GM18502 (cell line): ENCODE data around the gene EFHD2.
"Not testable (repeated sequence)": the region's sequence is repeated elsewhere in the genome, so short reads cannot be mapped to it uniquely, and the experiment has no call there.

Experiments used
- ATAC-seq: cut with Tn5 transposase; IDR thresholded peaks from one replicate; pipeline ENCODE4 v1.9.1; 2021; ENCODE audit warnings: mild to moderate bottlenecking; ENCODE audit not compliant: unreplicated experiment, poor library complexity

The EFHD2 gene

GRCh38 chr1:15428815-15429435, 19.2 kb downstream of the EFHD2 start:
- ATAC-seq, result no peak

GRCh38 chr1:15429701-15430149, 20.0 kb downstream of the EFHD2 start:
- ATAC-seq, result no peak

DNA sequence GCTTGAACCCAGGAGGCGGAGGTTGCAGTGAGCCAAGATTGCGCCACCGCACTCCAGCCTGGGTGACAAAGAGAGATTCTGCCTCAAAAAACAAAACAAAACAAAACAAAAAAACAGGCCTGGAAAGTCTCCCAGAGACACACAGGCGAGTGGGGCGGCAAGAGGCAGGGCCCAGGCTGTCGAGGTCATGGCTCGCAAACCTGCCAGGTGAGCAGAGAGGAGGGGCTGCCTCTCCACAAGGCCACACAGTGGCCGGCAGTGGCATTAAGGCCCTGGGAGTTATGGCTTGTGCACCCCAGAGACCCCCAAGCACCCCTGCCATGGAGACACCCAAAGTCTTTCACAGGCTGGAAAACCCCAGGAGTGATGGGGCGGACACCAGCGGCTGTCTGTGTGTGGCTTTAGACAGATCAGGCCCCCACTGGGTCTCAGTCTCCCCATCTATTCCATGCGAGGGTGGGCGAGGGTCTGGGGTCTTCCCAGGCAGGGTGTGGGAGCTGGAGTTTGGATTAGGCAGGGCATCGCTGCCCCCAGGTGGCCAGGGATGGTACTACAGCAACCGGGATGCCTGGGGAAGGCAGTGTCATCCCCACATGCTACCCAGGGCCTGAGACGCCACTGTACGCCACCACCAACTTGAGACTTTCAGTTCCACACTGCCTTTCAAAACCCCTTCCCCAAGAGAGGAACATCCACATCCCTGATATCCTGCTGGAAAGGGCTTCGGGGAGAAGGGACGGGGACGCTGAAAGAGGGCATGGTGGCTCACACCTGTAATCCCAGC, 21.3 kb downstream of the EFHD2 start:
- ATAC-seq, result no peak

GRCh38 chr1:15431571-15431948, 21.9 kb downstream of the EFHD2 start:
- ATAC-seq, result no peak

DNA sequence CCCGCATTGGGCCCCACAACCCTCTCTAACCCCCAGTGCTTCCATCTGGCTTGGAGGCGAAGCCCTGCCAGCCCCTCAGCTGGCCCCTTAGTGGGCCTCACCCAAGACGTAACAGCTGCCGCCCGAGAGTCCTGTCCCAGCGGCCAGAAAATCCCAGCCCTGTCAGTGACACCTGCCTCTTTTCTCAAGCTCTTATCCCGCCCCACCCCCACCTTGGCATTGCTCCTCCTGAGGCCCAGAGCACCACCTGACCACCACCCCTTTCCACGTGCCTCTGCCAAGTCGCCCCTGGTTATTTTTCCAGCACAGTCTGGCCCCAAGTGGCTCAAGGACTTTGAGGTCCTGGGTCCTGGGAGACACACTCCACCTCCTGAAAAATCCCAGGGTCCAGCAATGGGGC, 22.6 kb downstream of the EFHD2 start:
- no peak for ATAC-seq

GRCh38 chr1:15433471-15433870, 23.8 kb downstream of the EFHD2 start:
- ATAC-seq, result no peak

DNA sequence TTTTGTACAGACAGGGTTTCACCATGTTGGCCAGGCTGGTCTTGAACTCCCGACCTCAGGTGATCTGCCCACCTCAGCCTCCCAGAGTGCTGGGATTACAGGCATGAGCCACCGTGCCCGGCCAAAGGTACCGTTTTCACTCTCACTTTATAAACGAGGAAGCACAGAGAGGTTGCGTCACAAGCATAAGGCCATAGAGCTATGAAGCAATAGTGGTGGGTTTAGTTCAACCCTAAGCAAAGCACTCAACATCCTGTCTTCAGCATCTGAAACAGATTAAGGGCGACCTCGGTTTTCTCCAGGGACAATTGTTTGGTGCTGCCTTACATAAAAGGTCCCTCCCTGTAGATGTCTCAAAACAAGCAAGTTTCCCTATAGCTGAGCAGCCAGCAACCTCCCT, 25.1 kb downstream of the EFHD2 start:
- not testable (repeated sequence) for ATAC-seq

- no peak for ATAC-seq
These were observed 25.8 kb downstream of the EFHD2 start for GRCh38 chr1:15435239-15436077.

- no peak for ATAC-seq
These were observed 27.3 kb downstream of the EFHD2 start for GRCh38 chr1:15436881-15437442.

- ATAC-seq, result no peak
These were observed 29.6 kb downstream of the EFHD2 start for GRCh38 chr1:15439325-15439724.

DNA sequence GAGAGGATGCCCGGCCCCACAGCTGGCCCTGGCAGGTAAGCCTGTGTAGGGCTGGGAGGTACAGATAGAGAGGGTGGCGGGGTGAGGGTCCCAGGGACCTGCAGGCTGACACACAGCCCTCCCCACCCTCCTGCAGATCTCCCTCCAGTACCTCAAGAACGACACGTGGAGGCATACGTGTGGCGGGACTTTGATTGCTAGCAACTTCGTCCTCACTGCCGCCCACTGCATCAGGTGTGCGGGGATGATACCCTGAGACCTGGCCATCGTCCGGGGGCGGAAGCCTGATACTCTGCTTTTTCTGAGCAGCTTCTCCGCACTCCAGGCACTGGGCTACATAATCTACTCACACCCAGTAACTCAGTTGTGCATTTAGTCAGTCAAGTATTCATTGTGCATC, 30.7 kb downstream of the EFHD2 start:
- ATAC-seq, result no peak

DNA sequence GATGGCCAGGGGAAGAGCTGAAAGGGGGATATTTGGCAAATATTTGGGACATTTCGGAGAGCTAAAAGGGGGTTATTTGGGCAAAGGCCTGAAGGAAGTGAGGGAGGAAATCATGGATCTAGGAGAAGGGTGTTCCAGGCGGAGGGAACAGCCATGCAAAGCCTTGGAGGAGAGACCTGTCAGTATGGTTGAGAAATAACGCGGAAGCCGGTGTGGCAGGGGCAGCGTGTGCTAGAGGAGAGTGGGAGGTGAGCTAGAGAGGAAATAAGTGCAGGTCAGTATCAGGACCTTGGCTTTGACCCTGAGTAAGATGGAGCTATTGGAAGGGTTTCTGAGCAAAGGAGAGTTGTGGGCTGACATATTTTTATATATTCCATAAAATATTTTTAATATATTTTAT, 31.6 kb downstream of the EFHD2 start:
- no peak for ATAC-seq

GRCh38 chr1:15442119-15442518, 32.4 kb downstream of the EFHD2 start:
- ATAC-seq, result no peak

DNA sequence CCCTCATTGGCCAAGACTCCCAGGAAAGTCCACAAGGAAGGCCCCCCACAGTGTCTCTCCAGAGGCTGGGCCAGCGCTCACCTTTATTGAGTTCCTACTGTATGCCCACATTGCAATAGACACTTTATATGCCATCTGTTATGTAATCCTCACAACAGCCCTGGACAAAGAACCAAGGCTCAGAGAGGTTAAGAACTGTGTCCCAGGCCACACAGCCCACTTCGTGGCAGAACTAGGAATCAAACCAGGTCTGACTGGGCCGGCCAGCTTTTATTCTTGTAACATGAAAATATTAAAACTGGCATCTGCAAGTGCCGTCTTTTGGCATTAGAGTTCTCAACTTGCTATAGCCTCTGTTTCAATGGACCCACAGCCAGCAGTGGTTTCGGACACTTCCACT, 33.1 kb downstream of the EFHD2 start:
- no peak for ATAC-seq

DNA sequence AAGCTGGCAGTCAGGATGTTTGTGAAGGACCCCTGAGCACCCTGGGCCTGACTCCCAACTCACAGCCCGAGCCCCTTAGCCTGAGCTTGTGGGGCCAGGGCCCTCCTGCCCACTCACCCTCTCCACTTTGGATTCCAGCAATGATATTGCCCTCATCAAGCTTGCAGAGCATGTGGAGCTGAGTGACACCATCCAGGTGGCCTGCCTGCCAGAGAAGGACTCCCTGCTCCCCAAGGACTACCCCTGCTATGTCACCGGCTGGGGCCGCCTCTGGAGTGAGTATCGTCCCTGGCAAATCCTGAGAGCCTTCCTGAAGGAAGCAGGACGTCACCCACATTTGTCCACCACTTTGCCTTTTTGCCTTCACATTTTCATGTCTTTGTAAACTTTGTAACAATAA, 33.6 kb downstream of the EFHD2 start:
- ATAC-seq, result no peak

DNA sequence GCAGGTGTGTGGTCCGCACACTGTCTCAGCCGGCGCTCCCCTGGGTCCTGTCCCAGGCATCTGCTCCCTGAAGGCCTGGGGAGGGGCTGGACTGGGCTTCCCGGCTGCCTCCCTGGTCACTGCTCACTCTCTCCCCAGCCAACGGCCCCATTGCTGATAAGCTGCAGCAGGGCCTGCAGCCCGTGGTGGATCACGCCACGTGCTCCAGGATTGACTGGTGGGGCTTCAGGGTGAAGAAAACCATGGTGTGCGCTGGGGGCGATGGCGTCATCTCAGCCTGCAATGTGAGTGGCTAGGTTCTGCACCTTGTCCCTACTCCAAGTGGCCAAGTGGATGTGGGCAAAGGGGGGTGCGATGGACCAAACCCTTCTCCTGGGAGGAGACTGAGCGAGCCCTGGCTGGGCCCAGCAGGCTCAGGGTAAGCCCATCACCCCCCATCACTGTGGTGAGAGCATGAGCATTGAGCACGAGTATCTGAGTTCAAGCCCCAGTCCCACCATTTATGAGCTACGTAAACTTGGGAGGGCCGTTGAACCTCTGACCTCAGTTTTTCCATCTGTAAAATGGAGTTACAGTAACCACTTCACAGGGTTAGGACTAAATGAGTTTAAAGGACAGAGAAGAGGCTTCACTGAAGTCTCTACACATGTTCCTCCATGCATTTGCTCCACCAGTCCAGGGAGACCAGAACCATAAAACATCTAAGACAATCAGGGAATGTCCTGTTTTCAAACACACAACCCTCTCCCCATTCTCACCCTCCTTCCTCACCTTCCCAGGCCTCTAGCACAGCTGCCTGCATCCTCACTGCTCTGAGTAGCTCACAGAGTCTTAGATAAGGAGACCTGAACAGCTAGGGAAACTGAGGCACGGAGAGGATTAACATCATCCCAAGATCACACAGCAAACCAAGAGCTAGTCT, 35.0 kb downstream of the EFHD2 start:
- no peak for ATAC-seq

GRCh38 chr1:15445390-15446122, 35.9 kb downstream of the EFHD2 start:
- no peak for ATAC-seq

- ATAC-seq, result no peak
These were observed 36.5 kb downstream of the EFHD2 start for GRCh38 chr1:15446212-15446611.

- no peak for ATAC-seq
These were observed 39.3 kb downstream of the EFHD2 start for GRCh38 chr1:15448877-15449462.
